Measurements from ENCODE around the gene PMEL.
"Not testable (repeated sequence)": the region's sequence is repeated elsewhere in the genome, so short reads cannot be mapped to it uniquely, and the experiment has no call there.

Gene PMEL

DNA sequence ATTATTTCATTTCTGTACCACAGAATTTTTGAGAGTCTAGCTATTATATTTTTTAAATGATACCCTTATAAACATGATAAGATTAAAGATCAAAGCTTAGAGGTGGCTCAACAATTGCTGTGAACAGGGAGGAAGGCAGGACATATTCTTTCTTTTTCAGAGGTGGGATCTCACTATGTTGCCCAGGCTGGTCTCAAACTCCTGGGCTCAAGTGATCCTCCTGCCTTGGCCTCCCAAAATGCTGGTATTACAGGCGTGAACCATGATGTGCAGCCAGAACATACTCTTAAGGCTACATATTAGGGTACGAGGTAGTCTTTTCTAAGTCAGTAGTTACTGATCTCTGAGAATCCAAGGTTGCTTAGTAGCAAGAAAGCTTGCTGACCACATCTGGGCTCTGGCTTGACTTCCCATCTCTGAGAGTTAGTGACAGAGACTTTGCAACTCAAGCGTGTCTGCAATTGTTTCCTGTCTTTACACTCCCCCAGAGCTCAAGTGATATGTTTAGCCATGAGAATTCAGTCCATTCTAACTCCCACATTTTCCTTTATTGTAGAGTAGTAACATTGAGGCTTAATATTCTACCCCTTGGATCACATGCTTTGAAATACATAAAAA, 16.6 kb upstream of the PMEL start:
- no peak for DNase-seq

DNA sequence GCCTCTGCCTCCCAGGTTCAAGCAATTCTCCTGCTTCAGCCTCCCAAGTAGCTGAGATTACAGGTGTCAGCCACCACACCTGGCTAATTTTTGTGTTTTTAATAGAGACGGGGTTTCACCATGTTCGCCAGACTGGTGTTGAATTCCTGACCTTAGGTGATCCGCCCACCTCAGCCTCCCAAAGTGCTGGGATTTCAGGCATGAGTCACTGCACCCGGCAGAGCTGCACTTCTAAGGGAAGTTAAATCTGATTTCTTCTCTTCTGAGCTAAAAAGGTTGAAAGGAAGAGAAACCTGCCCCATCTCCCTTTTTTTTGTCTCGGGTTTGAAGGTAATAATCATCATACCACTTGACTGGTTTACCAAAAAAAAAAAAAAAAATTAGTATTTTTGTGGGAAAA, 16.0 kb upstream of the PMEL start:
- DNase-seq = not testable (repeated sequence)

DNA sequence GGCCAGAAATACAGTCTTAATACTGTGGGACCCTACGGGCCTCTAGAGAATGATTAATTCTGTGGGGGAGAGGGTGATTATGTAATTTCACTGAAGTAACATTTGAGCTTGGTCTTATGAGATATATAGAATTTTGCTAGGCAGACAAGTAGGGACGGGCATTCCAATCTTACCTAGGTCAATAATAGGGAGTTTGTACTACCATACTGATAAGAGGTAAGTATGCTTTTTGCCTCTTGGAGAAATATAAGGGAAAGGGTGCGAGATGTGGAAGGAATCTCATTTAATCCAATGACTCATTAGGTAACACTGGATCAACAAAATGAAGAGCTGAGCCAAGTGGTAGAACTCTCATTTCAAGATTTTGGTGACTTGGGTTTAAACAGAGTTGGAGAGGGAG, 13.2 kb upstream of the PMEL start:
- no peak for DNase-seq

DNA sequence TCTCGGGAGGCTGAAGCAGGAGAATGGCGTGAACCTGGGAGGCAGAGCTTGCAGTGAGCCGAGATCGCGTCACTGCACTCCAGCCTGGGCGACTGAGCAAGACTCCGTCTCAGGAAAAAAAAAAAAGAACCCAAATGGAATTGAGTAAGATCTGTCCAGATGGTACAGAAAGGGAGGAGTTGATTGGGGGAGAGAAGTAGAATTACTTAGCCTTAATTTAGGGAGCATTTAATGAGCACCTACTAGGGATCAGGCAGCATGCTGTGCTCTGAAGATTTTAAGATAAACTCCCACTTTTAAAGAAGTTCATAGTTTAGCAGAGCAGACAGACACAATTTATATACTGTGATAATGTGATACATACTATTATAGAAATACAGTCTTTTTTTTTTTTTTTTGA, 12.6 kb upstream of the PMEL start:
- no peak for DNase-seq

DNA sequence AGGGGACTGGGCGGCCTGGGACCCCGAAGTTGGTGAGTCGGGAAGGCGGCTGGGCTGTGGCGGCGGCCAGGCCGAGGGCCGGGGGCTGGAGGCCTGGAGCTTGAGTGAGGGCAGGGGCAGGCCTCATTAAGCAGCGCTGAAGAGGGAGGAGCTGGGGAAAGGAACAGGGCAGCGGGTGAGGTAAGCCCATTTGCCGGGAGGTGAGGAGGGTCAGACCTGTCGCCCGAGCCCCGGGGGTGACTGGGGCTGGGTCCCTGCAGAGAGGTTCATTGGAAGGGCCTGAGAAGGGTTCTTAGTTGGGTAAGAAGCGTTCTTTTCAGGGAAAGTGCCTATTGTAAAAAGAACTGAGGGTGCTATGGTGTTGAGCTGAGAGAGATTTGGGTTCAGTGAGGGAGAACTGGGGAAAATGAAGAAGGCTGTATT, 8.5 kb upstream of the PMEL start:
- no peak for DNase-seq

DNA sequence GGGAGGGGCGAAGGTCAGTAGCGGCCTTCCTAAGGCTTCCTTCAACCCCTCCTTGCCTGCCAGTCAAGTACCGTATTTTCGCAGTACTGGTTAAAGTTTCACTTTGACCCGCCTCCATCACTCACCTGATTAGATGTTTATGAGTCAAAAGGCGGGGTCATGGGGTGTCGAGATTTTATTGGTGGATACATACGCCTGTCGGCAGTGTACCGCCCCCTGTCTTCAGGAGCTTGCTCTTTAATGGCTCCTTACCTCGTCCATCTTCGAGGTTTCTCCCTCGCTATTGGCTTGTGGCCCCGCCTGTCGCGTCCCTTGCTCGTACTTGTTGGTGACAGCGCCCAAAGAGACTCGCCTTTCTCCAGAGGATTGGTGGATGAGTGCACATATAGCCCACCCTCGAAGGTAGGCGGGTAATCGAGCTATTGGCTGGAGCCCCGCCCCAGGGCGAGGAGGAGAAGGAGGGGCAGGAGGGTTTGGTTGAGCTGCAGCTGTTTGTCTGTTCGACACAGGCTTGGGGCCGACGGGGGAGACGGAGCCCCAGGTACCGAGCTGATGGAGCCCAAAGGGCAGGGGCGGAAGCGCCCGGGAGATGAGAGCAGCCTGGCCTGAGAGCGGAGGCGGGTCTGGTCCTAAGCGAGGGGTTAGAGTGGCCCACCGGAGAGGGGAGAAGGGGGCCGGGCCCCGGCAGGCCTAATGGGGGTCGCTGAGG, 7.9 kb upstream of the PMEL start, which contains the start of gene RAB5B:
Gene RAB5B, plus strand, starts transcription at position 480 of the 709 bp plus-strand sequence. CDS start 12,883 bp downstream, outside the sequence.
- DNase-seq = peak; percentile 97

DNA sequence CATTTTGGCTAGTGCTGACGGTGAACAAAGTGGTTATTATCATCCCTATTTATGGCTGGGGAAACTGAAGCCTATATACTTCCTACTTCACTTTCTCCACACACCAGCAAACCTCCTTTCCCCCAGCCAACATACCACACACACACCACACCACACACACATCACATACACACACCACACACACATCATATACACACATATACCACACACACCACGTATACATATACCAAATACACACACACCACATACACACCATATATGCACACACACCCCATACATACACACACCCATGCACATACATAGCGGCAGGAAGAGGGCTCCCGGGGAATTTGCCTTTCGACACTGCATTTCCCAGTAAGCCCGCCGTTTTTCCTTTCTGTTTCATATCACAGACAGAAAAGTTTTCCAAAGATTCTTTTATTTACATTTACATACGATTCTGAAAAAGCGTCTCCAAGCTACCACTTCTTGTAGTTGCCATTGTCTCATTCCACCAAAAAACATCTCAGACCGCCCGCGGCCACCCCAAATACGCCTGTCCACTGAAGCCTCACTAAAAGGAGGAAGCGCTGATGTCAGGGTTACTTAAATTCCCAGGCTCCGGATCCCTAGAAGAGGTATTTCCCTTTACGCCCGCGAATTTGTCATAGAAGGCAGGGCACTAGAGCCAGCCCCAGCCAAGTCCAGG, 7.2 kb upstream of the PMEL start:
- DNase-seq = no peak

DNA sequence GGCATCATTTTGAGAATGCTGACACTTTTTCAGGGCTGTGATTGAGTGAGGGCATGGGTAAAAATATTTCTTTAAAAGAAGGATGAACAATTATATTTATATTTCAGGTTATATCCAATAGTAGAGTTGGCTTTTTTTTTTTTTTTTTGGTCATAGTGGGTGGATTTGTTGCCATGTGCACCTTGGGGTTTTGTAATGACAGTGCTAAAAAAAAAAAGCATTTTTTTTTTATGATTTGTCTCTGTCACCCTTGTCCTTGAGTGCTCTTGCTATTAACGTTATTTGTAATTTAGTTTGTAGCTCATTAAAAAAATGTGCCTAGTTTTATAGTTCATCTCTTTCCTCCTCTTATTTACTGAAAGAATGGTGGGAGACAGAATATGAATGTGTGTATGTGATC, 6.6 kb upstream of the PMEL start:
- no peak for DNase-seq

DNA sequence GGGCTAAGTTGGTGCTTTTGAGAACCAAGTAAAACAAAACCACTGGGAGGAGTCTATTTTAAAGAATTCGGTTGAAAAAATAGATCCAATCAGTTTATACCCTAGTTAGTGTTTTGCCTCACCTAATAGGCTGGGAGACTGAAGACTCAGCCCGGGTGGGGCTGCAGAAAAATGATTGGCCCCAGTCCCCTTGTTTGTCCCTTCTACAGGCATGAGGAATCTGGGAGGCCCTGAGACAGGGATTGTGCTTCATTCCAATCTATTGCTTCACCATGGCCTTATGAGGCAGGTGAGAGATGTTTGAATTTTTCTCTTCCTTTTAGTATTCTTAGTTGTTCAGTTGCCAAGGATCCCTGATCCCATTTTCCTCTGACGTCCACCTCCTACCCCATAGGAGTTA, 6.2 kb upstream of the PMEL start:
- DNase-seq = no peak

DNA sequence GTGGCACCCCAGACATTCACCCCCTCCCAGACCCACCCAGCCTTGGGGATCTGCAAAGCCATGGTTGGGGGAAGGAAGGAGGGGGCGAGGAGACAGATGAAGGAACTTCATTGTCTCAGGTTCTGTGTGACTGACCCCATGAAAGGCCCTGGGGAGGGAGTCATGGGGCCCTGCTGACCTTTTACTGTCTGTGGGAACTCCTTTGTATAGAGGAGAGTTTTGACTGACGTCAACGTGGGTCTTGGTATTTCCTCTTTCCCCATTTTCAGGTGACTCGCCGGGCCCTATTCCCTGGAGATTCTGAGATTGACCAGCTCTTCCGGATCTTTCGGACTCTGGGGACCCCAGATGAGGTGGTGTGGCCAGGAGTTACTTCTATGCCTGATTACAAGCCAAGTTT, 4.9 kb upstream of the PMEL start:
- DNase-seq = no peak

DNA sequence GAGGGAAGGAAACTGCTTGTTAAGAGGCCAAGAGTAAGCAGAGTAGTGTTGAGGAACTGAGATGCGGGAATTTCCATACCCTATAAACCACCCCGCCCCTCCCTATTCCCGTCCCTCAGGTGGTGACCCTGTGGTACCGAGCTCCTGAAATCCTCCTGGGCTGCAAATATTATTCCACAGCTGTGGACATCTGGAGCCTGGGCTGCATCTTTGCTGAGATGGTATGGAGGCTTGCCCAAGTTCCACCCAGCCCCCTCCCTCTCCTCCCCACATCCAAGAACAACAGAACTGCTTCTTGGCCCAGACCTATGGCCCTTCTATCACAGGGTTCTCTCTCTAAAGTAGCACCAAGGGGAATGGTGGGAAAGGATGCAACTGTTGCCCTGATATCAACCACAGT, 3.5 kb upstream of the PMEL start:
- DNase-seq = no peak

DNA sequence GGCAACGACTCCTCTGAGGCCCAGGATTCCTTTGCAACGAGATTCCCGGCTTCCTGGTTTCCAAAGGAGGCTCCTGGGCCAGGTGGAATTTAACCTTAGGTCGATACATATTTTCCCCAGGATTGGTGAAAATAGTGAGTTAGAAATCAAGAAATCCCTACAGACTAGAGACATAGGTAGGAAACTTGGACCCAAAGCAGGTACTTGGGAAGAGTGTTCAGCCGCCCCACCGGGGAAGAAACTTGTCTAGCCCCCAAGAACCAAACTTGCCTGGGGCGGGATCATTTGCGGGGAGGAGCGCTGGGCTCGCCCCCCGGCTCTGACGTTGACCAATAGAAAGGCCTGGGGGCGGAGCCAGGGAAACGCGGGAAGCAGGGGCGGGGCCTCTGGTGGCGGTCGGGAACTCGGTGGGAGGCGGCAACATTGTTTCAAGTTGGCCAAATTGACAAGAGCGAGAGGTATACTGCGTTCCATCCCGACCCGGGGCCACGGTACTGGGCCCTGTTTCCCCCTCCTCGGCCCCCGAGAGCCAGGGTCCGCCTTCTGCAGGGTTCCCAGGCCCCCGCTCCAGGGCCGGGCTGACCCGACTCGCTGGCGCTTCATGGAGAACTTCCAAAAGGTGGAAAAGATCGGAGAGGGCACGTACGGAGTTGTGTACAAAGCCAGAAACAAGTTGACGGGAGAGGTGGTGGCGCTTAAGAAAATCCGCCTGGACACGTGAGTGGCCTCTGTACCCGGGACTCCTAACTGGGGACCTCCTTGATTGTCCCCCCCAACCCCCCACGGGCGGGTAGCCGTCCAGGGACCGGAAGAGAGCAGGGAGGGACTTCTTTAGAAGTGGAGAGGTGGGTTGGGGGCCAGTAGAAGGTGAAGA, 803 bp upstream of the PMEL start, which contains the start of gene CDK2:
Gene CDK2, plus strand, starts transcription at position 423 of the 874 bp plus-strand sequence. Its CDS starts 179 bp downstream, at position 602.
- peak; percentile 79 for DNase-seq

DNA sequence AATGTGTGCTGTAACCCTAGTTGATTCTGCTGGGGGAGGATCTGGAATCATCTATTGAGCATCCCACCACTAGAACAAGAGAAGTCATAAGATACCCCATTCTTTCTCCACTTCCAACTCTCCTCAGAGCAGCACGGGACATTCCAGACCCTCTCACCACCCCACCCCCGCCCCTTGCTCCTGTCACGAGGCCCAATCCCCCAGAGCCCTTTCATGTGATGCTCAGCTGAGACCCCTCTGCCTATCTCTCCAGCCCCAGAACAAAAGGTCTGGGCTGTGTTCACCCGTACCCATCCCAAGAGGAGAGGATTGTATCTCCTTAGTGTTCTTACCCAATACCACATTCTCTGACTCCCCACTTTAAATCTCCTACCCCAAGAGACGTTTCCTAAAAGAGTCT, 602 bp downstream of the PMEL start:
- no peak for DNase-seq

DNA sequence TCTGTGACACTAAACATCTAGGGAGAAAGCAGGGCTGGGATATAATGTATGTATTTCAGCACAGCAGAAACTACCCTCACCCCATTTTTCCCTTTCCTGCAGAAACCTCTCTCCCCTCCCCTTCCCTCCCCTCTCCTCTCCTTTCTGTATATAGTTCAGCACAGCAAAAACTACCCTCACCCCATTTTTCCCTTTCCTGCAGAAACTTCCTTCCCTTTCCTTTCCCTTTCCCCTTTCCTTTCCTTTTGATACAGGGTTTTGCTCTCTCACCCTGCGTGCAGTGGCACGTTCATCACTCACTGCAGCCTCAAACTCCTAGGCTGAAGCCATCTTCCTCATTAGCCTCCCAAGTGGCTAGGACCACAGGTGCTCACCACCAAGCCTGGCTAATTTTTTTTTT, 2.1 kb downstream of the PMEL start:
- no peak for DNase-seq

DNA sequence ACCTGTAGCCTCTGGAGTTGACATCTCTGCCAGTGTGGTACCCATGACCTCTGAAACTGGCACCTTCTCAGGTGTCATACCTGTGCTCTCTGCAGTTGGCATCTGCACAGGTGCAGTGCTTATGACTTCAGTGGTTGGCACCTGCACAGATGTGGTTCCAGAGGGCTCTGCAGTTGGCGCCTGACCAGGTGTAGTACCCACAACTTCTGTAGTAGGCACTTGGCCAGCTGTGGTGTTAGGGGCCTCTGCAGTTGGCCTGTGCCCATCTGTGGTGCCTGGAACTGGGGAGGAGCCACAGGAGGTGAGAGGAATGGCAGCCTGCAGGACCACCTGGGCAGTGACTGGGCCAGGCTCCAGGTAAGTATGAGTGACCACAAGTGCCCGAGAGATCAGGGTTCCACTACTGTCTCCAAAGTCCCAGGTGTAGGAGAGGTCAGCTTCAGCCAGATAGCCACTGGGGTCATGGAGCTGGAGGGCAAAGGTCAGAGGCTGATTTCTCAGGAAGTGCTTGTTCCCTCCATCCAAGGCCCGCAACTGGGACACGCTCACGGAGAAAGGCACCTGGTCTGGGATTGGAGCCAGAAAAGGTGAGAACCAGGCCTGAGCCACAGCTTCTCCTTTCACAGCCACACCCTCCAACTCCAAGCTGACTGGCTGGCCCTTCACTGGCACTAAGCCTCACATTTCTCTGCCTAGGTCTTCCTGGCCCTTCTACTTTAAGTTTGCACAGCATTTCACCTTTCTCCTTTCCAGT, 8.6 kb downstream of the PMEL start:
- DNase-seq = no peak

DNA sequence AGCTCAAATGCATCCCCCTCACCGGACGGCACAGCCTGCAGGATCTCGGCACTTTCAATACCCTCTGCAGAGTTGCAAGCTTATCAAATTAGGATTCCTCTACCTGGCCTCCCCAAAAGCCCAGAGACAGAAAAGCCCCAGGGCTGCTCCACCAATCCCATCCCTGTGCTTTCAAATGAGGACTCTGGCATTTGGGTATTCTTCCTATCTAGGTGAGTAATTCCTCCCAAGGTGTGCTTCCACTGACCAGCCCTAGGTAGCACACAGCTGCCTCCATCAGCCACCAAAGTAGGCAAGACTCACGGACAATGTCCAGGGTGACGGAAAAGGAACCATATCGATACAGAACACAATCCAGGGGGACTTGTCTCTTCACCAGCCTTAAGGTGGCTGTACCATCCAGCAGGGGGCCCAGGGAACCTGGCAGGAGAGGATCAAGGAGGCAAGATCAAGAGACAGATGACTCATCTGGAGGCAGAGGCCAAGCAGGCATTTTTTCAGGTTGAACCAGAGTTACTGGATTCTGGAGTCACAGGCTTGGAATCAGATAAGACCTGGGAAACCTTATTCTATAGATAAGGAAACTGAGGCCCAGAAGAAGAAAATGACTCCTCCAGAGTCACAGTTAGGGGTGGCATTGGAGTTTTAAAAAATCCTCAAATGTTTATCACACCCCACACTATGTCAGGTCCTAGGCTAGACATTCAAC, 9.9 kb downstream of the PMEL start:
- DNase-seq = peak; percentile 2

DNA sequence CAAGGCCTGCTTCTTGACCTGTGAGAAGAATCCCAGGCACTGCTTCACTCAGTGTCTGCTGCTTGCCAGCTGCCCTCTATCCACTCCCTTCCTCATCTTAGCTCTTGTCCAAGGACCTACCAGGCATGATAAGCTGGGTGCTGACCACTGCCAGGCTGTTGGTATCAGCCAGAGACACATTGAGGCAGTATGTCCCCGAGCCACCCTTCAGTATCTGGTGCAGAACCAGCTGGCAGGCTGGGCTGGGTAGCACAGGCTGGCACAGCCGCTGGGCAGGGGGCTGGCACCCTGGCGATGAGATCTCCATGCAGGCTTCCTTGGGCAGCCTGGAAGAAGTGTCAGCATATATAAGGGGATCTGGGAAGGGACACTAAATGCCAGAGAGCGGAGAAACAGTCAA, 10.5 kb downstream of the PMEL start:
- DNase-seq = no peak

DNA sequence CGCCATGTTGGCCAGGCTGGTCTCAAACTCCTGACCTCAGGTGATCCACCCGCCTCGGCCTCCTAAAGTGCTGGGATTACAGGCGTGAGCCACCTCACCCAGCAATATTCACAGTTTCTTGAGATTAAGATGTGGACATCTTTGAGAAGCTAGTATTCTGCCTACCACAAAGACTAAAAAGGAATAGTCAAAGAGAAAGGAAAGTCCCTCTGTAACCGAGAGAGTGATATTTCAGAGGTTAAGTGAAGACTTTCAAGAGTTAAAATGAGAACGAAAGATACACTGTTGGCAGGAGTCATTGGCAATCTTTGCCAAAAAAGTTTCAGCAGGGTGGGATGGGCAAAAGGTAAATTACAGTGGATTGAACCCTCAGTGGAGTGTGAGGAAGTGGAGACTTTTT, 19.3 kb downstream of the PMEL start:
- no peak for DNase-seq

DNA sequence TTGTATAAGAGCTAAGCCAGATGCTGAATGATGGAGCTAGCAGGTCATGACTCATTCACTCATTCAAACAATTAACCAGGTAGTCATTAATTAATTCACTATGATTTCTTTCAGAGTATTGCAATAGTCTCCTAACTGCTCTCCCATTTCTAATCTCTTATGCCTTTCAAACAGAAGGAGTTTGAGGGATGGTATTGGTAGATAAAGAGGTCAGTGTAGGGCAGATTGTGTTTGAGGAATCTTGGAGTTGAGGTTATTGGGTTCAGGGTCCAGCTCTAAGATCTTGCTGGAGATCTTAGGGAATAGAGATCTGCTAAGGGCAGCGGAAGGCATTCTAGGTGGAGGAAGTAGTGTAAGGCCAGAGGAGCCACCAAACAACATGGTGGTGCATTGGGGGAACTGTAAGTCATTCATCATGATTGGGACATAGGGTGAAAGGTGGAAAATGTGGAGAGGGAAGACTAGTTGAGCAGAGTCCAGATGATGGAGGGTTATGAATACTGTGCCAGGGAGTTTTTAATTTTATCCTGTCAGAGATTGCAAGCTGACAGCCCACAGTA, 23.2 kb downstream of the PMEL start:
- no peak for DNase-seq

DNA sequence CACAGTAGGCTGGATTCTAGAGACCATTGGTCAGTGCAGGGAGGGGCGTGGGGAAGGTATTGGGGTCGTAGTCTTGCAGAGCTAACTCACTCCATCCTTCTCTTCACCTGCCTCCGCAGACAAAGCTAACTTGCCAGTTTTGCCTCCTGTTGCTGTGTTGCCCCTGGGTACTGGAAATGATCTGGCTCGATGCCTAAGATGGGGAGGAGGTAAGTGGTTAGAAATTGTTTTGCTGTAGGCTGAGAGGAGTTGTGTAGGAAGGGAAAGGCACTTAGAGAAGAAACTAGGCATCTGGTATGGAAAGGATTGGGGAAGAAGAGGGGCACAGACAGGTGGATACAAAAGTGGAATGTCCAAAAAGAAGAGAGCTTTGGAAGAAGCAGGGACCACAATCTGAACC, 23.8 kb downstream of the PMEL start:
- DNase-seq = no peak

DNA sequence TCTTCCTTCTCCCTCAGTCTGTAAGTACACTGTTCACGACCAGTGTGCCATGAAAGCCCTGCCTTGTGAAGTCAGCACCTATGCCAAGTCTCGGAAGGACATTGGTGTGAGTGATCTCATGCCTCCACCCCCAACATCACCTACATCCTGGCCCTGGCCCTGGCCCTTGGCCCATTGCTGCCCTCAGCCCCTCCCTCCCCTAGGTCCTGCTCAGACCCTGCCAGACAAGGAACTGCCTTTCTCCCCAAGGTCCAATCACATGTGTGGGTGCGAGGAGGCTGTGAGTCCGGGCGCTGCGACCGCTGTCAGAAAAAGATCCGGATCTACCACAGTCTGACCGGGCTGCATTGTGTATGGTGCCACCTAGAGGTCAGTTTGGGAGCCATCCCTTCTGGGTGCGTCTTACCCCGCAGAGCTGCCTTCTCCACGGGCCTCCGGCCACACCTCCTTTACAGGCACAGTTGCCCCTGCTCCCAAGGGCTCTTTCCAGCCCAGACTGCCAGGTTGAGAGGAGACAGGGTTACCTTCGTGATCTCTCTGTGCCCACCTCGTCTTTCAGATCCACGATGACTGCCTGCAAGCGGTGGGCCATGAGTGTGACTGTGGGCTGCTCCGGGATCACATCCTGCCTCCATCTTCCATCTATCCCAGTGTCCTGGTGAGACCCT, 25.6 kb downstream of the PMEL start:
- DNase-seq = peak; percentile 58

Data from NK-92 treated with Interleukin-12 subunit alpha and Interleukin-12 subunit beta, amount 100 ng/mL, for 24 hours (cell line).